ENCODE data around the gene PEAR1. TPM values are rescaled to one million over a fixed set of nuclear protein-coding genes. Genes with fewer than 3 reads are reported as not detected.

PEAR1 gene
- total and polyA plus RNA-seq, 9 donors, result 12.2 to 35.0 (median 27.7) TPM

DNA sequence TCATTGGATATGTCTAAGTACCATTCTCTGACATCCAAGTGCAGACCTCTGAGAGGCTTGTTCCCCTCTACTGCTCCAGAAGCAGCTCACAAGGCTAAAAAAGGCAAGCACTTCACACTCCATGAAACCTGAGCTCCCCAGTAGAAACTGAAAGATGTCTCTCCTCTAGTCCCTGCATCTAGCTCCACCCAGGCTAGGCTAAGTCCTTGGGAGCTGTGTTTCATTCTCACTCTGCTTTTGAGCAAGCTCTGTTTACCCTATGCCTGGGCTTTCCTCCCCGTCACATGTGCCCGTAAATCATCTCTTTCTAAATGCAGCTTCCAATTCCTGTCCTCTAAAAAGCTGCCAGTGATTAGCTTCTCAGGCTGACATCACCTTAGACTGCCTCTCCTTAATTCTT lies 65.9 kb downstream of the PEAR1 start:
- Histone ChIP-seq H3K9me3 (replicated peaks; ENCODE audit: control insufficient read depth, low read depth, low read length) (no peaks in the 10 kb centered on the region), H3K27ac (ENCODE audit: low read length) (no peak overlapping the region), H3K27me3 (ENCODE audit: control insufficient read depth, insufficient read depth, low read length) (no peaks in the 10 kb centered on the region), H3K4me3 (ENCODE audit: low read length) (no peak overlapping the region), H3K36me3 (ENCODE audit: control insufficient read depth, insufficient read depth, low read length) (peaks cover 89% of the 10 kb centered on the region), H3K4me1 (ENCODE audit: control insufficient read depth, insufficient read depth, low read length) (no peaks in the 10 kb centered on the region)
- peak; percentile 30 for DNase-seq
- 69% methylated on average over 2 of the region's 2 CpGs for WGBS (ENCODE audit: insufficient coverage)

DNA sequence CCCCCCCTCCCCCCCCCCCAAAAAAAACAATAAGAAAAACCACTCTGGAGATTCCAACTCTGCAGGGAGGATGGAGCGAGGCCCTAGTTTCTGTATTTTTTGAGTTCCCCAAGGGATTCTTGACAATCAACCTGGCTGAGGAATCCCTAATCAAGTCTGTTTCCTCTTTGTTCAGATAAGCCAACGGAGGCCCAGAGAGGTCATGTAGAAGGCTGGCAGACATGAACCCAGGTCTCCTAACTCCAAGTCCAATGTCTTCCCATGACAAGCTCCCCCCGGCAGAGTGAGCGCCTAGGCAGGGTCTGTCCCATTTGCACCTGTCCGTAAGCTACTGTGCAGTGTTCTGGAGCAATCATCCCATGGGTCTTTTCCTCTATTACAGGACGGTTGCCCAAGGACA lies 66.4 kb downstream of the PEAR1 start:
- Histone ChIP-seq H3K9me3 (replicated peaks; ENCODE audit: control insufficient read depth, low read depth, low read length) (no peaks in the 10 kb centered on the region), H3K4me1 (ENCODE audit: control insufficient read depth, insufficient read depth, low read length) (no peaks in the 10 kb centered on the region), H3K27me3 (ENCODE audit: control insufficient read depth, insufficient read depth, low read length) (no peaks in the 10 kb centered on the region), H3K27ac (ENCODE audit: low read length) (no peak overlapping the region), H3K4me3 (ENCODE audit: low read length) (no peak overlapping the region), H3K36me3 (ENCODE audit: control insufficient read depth, insufficient read depth, low read length) (peaks cover 84% of the 10 kb centered on the region)
- no peak for DNase-seq
- 93% methylated on average over 5 of the region's 6 CpGs for WGBS (ENCODE audit: insufficient coverage)

DNA sequence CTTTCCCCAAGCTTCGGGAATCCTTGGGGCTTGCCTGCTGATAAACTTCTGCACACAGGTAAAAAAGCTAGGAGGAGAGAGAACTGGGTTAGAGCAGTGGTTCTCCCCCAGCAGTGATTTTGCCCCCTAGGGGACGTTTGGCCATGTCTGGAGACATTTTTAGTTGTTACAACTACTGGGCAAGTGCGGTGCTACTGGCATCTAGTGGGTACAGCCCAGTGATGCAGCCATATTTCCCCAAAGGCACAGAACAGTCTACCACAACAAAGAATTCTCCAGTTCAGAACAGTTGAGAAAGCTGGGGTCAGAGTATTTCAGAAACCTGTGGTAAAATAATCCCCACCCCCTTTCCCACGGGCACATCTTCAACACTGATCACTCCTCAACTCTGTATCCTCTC lies 68.2 kb downstream of the PEAR1 start:
- no peak for DNase-seq
- peaks cover 77% of the 10 kb centered on the region for H3K36me3 ChIP-seq (ENCODE audit: control insufficient read depth, insufficient read depth, low read length)
- no peaks in the 10 kb centered on the region for H3K9me3 ChIP-seq (replicated peaks; ENCODE audit: control insufficient read depth, low read depth, low read length)
- no CpG with 5 or more reads among the region's 4 CpGs for WGBS (ENCODE audit: insufficient coverage)
- no peak overlapping the region for H3K27ac ChIP-seq (ENCODE audit: low read length)
- H3K27me3 ChIP-seq (ENCODE audit: control insufficient read depth, insufficient read depth, low read length), result no peaks in the 10 kb centered on the region
- no peaks in the 10 kb centered on the region for H3K4me1 ChIP-seq (ENCODE audit: control insufficient read depth, insufficient read depth, low read length)
- H3K4me3 ChIP-seq (ENCODE audit: low read length), result no peak overlapping the region

DNA sequence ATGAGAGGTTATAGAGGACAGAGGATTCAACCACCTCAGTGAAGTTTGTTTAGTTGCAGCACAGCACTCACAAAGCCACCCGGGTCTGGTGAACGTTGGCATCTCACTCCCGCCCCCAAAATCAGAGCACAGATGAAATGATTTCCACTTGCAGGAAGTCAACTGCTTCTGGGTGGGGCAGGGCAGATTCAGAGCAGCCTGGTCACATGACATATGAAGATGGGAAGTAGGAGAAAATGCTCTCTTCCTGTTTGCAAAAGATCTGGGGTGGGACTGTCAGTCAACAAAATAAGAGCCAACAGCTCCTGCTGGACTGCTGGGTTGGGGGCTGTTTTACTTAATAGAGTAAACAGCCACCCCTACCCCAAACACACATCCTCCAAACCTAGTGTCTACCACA lies 70.1 kb downstream of the PEAR1 start:
- H3K4me1 ChIP-seq (ENCODE audit: control insufficient read depth, insufficient read depth, low read length), result no peaks in the 10 kb centered on the region
- 50% methylated on average over 2 of the region's 3 CpGs for WGBS (ENCODE audit: insufficient coverage)
- no peak overlapping the region for H3K27ac ChIP-seq (ENCODE audit: low read length)
- peak; percentile 39 for DNase-seq
- peaks cover 69% of the 10 kb centered on the region for H3K36me3 ChIP-seq (ENCODE audit: control insufficient read depth, insufficient read depth, low read length)
- H3K4me3 ChIP-seq (ENCODE audit: low read length), result no peak overlapping the region
- H3K27me3 ChIP-seq (ENCODE audit: control insufficient read depth, insufficient read depth, low read length), result no peaks in the 10 kb centered on the region
- no peaks in the 10 kb centered on the region for H3K9me3 ChIP-seq (replicated peaks; ENCODE audit: control insufficient read depth, low read depth, low read length)

- Histone ChIP-seq H3K9me3 (replicated peaks; ENCODE audit: control insufficient read depth, low read depth, low read length) (no peaks in the 10 kb centered on the region), H3K4me1 (ENCODE audit: control insufficient read depth, insufficient read depth, low read length) (no peaks in the 10 kb centered on the region), H3K27ac (ENCODE audit: low read length) (no peak overlapping the region), H3K36me3 (ENCODE audit: control insufficient read depth, insufficient read depth, low read length) (peaks cover 69% of the 10 kb centered on the region), H3K27me3 (ENCODE audit: control insufficient read depth, insufficient read depth, low read length) (no peaks in the 10 kb centered on the region), H3K4me3 (ENCODE audit: low read length) (no peak overlapping the region)
- WGBS (ENCODE audit: insufficient coverage), result no CpG with 5 or more reads among the region's 2 CpGs
- DNase-seq, result no peak
These were observed 70.9 kb downstream of the PEAR1 start for GRCh38 chr1:156964441-156964840.

Other genes with a start within 250 kb of the PEAR1 start
- 590 TPM for gene NES, start 216.3 kb upstream of the PEAR1 start, total RNA-seq
- 1,000 to 10,000 TPM in 3 of 8 donors, 100 to 1,000 TPM in 5; 662 to 1,263 (median 888) TPM for gene NES, start 216.3 kb upstream of the PEAR1 start, polyA plus RNA-seq (ENCODE audit: insufficient read depth in 1 of 8, insufficient read length in 8 of 8, low replicate concordance in 1 of 8)
- gene CRABP2, start 188.1 kb upstream of the PEAR1 start, total RNA-seq, result 268 TPM
- gene CRABP2, start 188.1 kb upstream of the PEAR1 start, polyA plus RNA-seq (ENCODE audit: insufficient read depth in 1 of 8, insufficient read length in 8 of 8, low replicate concordance in 1 of 8), result 100 to 1,000 TPM; 209 to 376 (median 271) TPM
- 13.9 TPM for gene METTL25B, start 165.2 kb upstream of the PEAR1 start, total RNA-seq
- gene METTL25B, start 165.2 kb upstream of the PEAR1 start, polyA plus RNA-seq (ENCODE audit: insufficient read depth in 1 of 8, insufficient read length in 8 of 8, low replicate concordance in 1 of 8), result 10 to 100 TPM; 13.9 to 24.7 (median 18.6) TPM
- gene ISG20L2, start 165.0 kb upstream of the PEAR1 start, total RNA-seq, result 14.0 TPM
- gene ISG20L2, start 165.0 kb upstream of the PEAR1 start, polyA plus RNA-seq (ENCODE audit: insufficient read depth in 1 of 8, insufficient read length in 8 of 8, low replicate concordance in 1 of 8), result 10 to 100 TPM; 20.7 to 29.4 (median 25.3) TPM
- 65.0 TPM for gene MRPL24, start 152.6 kb upstream of the PEAR1 start, total RNA-seq
- gene MRPL24, start 152.6 kb upstream of the PEAR1 start, polyA plus RNA-seq (ENCODE audit: insufficient read depth in 1 of 8, insufficient read length in 8 of 8, low replicate concordance in 1 of 8), result 10 to 100 TPM; 64.7 to 74.0 (median 69.1) TPM
- 123 TPM for gene HDGF, start 142.0 kb upstream of the PEAR1 start, total RNA-seq
- gene HDGF, start 142.0 kb upstream of the PEAR1 start, polyA plus RNA-seq (ENCODE audit: insufficient read depth in 1 of 8, insufficient read length in 8 of 8, low replicate concordance in 1 of 8), result 100 to 1,000 TPM; 145 to 184 (median 166) TPM
- gene PRCC, start 126.2 kb upstream of the PEAR1 start, total RNA-seq, result 22.7 TPM
- 10 to 100 TPM; 55.8 to 75.7 (median 63.4) TPM for gene PRCC, start 126.2 kb upstream of the PEAR1 start, polyA plus RNA-seq (ENCODE audit: insufficient read depth in 1 of 8, insufficient read length in 8 of 8, low replicate concordance in 1 of 8)
- gene SH2D2A, start 76.9 kb upstream of the PEAR1 start, total RNA-seq, result 0.71 TPM
- 1 to 10 TPM in 4 of 8 donors, under 1 TPM in 4; 0.61 to 1.4 (median 0.98) TPM for gene SH2D2A, start 76.9 kb upstream of the PEAR1 start, polyA plus RNA-seq (ENCODE audit: insufficient read depth in 1 of 8, insufficient read length in 8 of 8, low replicate concordance in 1 of 8)
- 0.18 TPM for gene INSRR, start 34.6 kb upstream of the PEAR1 start, total RNA-seq
- 1 to 10 TPM in 3 of 8 donors, under 1 TPM in 5; 0.40 to 1.2 (median 0.66) TPM for gene INSRR, start 34.6 kb upstream of the PEAR1 start, polyA plus RNA-seq (ENCODE audit: insufficient read depth in 1 of 8, insufficient read length in 8 of 8, low replicate concordance in 1 of 8)
- gene NTRK1, start 32.9 kb upstream of the PEAR1 start, total RNA-seq, result 0.35 TPM
- gene NTRK1, start 32.9 kb upstream of the PEAR1 start, polyA plus RNA-seq (ENCODE audit: insufficient read depth in 1 of 8, insufficient read length in 8 of 8, low replicate concordance in 1 of 8), result 1 to 10 TPM in 3 of 8 donors, under 1 TPM in 5; 0.41 to 1.9 (median 0.91) TPM
- gene LRRC71, start 26.9 kb downstream of the PEAR1 start, total RNA-seq, result 0.53 TPM
- 1 to 10 TPM in 4 of 8 donors, under 1 TPM in 4; 0.39 to 1.5 (median 0.92) TPM for gene LRRC71, start 26.9 kb downstream of the PEAR1 start, polyA plus RNA-seq (ENCODE audit: insufficient read depth in 1 of 8, insufficient read length in 8 of 8, low replicate concordance in 1 of 8)
- gene ARHGEF11, start 152.0 kb downstream of the PEAR1 start, total RNA-seq, result 20.9 TPM
- gene ARHGEF11, start 152.0 kb downstream of the PEAR1 start, polyA plus RNA-seq (ENCODE audit: insufficient read depth in 1 of 8, insufficient read length in 8 of 8, low replicate concordance in 1 of 8), result 10 to 100 TPM; 18.4 to 30.0 (median 22.9) TPM
- not detected for gene ETV3L, start 206.1 kb downstream of the PEAR1 start, total RNA-seq
- gene ETV3L, start 206.1 kb downstream of the PEAR1 start, polyA plus RNA-seq (ENCODE audit: insufficient read depth in 1 of 8, insufficient read length in 8 of 8, low replicate concordance in 1 of 8), result not detected
- gene ETV3, start 244.7 kb downstream of the PEAR1 start, total RNA-seq, result 9.8 TPM
- 10 to 100 TPM; 12.1 to 21.2 (median 15.3) TPM for gene ETV3, start 244.7 kb downstream of the PEAR1 start, polyA plus RNA-seq (ENCODE audit: insufficient read depth in 1 of 8, insufficient read length in 8 of 8, low replicate concordance in 1 of 8)

All from muscle of leg (tissue), 11 donors.